Measurements from ENCODE around the gene PDSS2. TPM values are rescaled to one million over a fixed set of nuclear protein-coding genes. Genes with fewer than 3 reads are reported as not detected.

Gene PDSS2
- polyA plus RNA-seq, 1 donor from 2014 or later = 4.6 TPM

- H4K20me1 ChIP-seq (ENCODE audit: insufficient read depth) = no peaks in the 10 kb centered on the region
- peak overlapping the region; percentile 86 for H3K27ac ChIP-seq (ENCODE audit: low read length)
- H3K36me3 ChIP-seq (ENCODE audit: insufficient read depth, low read length) = no peaks in the 10 kb centered on the region
- TF ChIP-seq EZH2 (IDR thresholded peaks at IDR 0.05; ENCODE audit: borderline replicate concordance, insufficient read depth, low read length, poor library complexity, severe bottlenecking) = no peak
- no peak for TF ChIP-seq EP300 (conservative IDR thresholded peaks at IDR 0.05; ENCODE audit: poor library complexity, severe bottlenecking)
- peak; percentile 47 for TF ChIP-seq RAD21 (conservative IDR thresholded peaks at IDR 0.05)
- TF ChIP-seq, protein P1, sequence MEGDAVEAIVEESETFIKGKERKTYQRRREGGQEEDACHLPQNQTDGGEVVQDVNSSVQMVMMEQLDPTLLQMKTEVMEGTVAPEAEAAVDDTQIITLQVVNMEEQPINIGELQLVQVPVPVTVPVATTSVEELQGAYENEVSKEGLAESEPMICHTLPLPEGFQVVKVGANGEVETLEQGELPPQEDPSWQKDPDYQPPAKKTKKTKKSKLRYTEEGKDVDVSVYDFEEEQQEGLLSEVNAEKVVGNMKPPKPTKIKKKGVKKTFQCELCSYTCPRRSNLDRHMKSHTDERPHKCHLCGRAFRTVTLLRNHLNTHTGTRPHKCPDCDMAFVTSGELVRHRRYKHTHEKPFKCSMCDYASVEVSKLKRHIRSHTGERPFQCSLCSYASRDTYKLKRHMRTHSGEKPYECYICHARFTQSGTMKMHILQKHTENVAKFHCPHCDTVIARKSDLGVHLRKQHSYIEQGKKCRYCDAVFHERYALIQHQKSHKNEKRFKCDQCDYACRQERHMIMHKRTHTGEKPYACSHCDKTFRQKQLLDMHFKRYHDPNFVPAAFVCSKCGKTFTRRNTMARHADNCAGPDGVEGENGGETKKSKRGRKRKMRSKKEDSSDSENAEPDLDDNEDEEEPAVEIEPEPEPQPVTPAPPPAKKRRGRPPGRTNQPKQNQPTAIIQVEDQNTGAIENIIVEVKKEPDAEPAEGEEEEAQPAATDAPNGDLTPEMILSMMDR (IDR thresholded peaks at IDR 0.05; ENCODE audit: poor library complexity, severe bottlenecking) = peak; percentile 56
- no peak for TF ChIP-seq REST (IDR thresholded peaks at IDR 0.05; ENCODE audit: borderline replicate concordance)
- no peak for TF ChIP-seq POLR2AphosphoS5 (IDR thresholded peaks at IDR 0.05)
- TF ChIP-seq MXI1 (conservative IDR thresholded peaks at IDR 0.05; ENCODE audit: poor library complexity, severe bottlenecking) = peak; percentile 4
- TF ChIP-seq SMC3 (conservative IDR thresholded peaks at IDR 0.05; ENCODE audit: poor library complexity) = peak; percentile 59
- no peak for TF ChIP-seq TAF1 (IDR thresholded peaks at IDR 0.05; ENCODE audit: low read depth)
- no peaks in the 10 kb centered on the region for H3K9me2 ChIP-seq (ENCODE audit: insufficient read depth, low read length)
- peak overlapping the region; percentile 97 for H3K4me2 ChIP-seq (ENCODE audit: low read length)
- H3K27me3 ChIP-seq (ENCODE audit: insufficient read depth, low read depth, low read length) = no peaks in the 10 kb centered on the region
- H3F3A ChIP-seq (ENCODE audit: insufficient read depth, low read length, poor library complexity, severe bottlenecking) = peaks cover 7% of the 10 kb centered on the region
- no peaks in the 10 kb centered on the region for H3K9me3 ChIP-seq (ENCODE audit: low read length)
- peak overlapping the region; percentile 89 for H3K4me3 ChIP-seq (ENCODE audit: low read length)
- H3K79me2 ChIP-seq (replicated peaks; ENCODE audit: insufficient read depth, low read length) = peaks cover 11% of the 10 kb centered on the region
- H3K9ac ChIP-seq (ENCODE audit: low read length) = peak overlapping the region; percentile 77
- H2AFZ ChIP-seq (ENCODE audit: low read depth, low read length) = peak overlapping the region; percentile 32
These were observed 343.0 kb downstream of the PDSS2 start for GRCh38 chr6:107116328-107116892.

DNA sequence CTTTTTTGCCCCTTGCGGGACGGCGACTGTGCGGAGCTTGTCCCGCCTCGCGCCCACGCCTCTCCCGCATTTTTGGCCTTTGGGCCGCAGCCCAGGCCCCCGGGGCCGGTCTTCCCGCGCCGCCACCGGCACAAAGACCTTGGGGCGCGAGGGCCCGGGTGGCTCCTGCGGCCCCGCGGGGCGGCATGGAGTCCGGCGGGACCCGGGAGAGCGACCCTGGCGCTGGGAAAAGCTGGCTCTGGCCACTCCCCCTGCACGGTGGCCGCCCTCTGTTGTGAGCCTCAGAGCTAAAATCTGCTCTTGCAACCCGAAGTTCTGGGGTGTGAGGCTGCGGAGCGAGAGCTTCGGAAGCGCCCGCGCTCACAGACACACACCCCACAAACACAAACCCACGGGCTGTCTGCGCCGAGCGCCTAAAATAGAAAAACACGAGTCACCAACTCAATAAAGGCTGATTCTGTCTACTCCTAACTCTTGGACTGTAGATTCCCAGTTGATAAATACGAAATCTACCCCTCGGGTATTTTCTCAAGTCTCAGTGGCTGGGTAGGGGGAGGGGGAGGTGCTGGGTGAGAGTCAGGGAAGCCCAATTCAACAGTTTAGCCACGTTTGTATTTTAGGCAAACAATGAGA is 343.6 kb downstream of the PDSS2 start:
- H4K20me1 ChIP-seq (ENCODE audit: insufficient read depth) = no peaks in the 10 kb centered on the region
- TF ChIP-seq, protein P1 (IDR thresholded peaks at IDR 0.05; ENCODE audit: poor library complexity, severe bottlenecking) = peak; percentile 11
- TF ChIP-seq MXI1 (conservative IDR thresholded peaks at IDR 0.05; ENCODE audit: poor library complexity, severe bottlenecking) (peak; percentile 63), EZH2 (IDR thresholded peaks at IDR 0.05; ENCODE audit: borderline replicate concordance, insufficient read depth, low read length, poor library complexity, severe bottlenecking) (no peak), EP300 (conservative IDR thresholded peaks at IDR 0.05; ENCODE audit: poor library complexity, severe bottlenecking) (no peak), TAF1 (IDR thresholded peaks at IDR 0.05; ENCODE audit: low read depth) (no peak), POLR2AphosphoS5 (IDR thresholded peaks at IDR 0.05) (no peak)
- peak overlapping the region; percentile 97 for H3K4me2 ChIP-seq (ENCODE audit: low read length)
- H2AFZ ChIP-seq (ENCODE audit: low read depth, low read length) = peak overlapping the region; percentile 32
- no peaks in the 10 kb centered on the region for H3K27me3 ChIP-seq (ENCODE audit: insufficient read depth, low read depth, low read length)
- H3K9me2 ChIP-seq (ENCODE audit: insufficient read depth, low read length) = no peaks in the 10 kb centered on the region
- H3K9ac ChIP-seq (ENCODE audit: low read length) = peak overlapping the region; percentile 77
- peaks cover 7% of the 10 kb centered on the region for H3F3A ChIP-seq (ENCODE audit: insufficient read depth, low read length, poor library complexity, severe bottlenecking)
- H3K27ac ChIP-seq (ENCODE audit: low read length) = peak overlapping the region; percentile 86
- no peaks in the 10 kb centered on the region for H3K9me3 ChIP-seq (ENCODE audit: low read length)
- H3K4me3 ChIP-seq (ENCODE audit: low read length) = peak overlapping the region; percentile 89
- H3K79me2 ChIP-seq (replicated peaks; ENCODE audit: insufficient read depth, low read length) = peaks cover 17% of the 10 kb centered on the region
- H3K36me3 ChIP-seq (ENCODE audit: insufficient read depth, low read length) = no peaks in the 10 kb centered on the region
